Activated CD4-positive, alpha-beta T cell treated with anti-CD3 and anti-CD28 coated beads, Interleukin-2, amount 50 U/mL, for 48 hours (primary cell): Measurements from ENCODE around the gene TTC3.

Source experiments
- DNase-seq, 2 experiments: peaks; one replicate each; pipeline ENCODE4 v3.0.0-alpha.2; 2020

TTC3 gene

DNA sequence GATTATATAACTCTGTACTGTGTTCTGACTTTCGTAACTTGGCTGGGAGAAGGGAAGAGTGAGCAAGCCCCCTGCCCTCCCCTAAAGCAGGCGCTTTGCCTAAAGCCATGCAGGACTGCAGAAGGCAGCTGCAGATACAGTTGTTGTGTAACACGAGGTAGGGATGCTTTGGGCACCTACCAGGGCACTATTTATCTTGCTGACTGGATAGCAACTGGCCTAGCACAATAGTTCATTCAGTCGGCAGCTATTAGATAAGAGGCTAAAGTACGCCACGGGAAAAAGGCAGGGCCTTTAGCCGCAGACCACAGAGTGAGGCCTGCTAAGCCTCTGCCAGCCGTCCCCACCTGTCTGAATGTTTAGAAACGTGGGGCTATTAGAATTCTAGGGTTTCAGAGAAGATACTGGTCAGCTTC, 80.9 kb downstream of the TTC3 start:
- no peak for DNase-seq

DNA sequence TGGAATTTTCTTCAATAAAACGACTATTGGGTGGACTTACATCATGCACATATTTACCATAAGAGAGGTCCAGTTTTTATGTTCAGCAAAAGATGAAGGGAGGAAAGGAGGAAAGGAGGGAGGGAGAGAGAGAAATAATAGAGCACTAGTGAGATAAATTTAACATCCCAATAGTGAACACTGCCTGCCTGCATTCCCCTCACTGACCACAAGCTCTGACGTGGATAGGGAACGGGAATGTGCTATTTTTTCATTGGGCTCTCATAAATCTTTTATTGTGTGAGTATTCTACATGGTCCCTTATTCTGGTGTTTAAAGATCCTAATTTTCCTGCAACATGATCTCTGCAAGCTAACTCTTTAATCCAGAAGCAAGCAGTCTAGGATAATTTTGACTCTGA, 82.1 kb downstream of the TTC3 start:
- DNase-seq, result no peak

DNA sequence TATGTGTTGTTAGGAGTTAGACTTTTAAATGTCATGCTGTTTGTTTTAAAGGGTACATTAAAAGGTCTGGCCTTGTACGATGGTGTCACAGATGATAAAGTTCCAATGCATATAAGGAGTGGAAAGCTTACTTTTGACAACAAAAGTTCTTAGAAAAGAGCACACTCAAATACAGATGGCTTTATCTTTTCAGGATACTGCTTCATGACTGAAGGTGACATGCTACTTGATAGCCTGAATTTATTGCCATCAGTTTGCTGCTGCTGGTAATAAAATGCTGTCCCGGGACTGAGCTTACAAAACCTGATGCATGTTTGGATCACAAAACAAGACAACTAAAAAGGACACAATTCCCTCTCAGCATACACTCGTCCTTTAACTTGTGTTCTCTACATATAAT, 84.9 kb downstream of the TTC3 start:
- DNase-seq, result no peak

DNA sequence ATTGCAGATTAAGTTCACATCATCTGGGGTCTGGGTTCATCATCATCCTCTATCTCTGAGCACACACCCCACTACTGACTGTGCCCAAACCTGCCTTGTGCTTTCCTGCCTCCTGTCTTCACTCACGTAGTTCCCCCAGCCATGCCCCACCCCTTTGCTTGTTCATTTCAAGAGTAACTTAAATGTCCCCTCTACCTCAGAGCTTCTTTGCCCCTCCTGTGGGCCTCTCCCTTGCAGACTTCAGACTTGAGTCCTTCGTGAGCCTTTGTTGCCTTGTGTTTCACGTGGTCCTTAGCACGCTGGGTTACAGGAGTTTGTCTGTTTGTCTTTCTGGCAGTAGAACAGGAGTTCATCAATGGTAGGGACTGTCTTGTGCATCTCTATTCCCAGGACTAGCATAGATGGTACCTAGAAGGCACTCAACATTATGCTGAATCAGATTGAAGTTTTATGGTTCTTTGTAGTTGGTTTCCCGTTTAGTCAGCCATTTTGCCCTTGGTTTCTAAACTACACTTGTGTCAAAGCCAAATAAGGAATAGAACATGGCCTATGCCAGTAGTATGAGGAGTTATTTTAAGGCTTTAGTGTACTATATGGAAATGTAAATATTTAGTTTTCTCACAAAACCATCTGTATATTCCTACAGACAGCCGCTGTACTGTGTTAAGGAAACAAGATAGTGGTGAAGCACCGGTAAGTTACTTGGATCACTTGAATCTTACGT, 86.2 kb downstream of the TTC3 start:
- DNase-seq, result peak; percentile 36 to 39

DNA sequence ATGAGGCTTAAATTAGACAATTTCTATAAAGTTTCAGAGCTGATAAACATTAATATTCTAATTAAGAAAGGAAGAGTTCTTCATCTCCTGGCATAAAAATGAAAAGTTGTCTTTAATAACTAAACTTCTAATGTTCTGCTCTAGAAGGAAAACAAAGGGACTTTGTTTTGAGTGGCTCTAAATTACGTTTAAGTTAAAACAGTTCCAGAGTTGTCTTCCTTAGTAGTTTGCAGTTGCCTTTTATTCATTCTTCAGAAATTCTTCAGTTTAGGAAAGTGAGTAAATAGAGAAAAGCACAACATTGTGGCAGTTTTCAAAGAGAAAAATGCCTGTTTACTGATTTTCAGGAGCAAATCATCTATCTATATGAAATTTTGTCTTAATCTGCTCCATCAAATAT, 86.9 kb downstream of the TTC3 start:
- no peak for DNase-seq

DNA sequence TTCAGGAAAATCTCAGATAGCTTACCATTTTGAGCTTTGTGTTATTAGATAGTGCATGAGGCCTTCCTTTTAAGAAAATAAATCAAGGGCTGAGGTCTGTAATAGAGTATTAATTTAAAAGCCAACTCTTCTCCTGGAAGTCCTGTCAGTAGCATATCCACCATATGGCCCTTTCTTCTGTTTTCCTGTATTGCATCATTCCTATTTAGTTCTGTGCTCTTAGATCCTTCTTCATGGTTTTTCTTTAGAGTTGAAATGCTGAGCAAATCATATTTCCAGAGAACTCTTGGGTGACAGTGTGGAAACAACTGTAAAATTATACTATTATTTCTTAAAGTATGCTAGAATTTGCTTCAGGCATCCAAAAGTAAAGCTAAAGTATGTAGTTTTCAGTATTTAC, 91.7 kb downstream of the TTC3 start:
- DNase-seq, result no peak

DNA sequence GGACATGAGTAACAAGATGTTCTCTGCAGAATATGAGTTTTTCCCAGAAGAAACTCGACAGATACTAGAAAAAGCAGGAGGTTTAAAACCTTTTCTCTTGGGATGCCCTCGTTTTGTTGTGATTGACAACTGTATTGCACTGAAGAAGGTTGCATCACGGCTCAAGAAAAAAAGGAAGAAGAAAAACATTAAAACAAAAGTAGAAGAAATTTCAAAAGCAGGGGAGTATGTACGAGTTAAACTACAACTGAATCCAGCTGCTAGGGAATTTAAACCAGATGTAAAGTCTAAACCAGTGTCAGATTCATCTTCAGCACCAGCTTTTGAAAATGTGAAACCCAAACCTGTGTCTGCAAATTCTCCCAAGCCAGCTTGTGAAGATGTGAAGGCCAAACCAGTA, 92.5 kb downstream of the TTC3 start:
- no peak for DNase-seq

DNA sequence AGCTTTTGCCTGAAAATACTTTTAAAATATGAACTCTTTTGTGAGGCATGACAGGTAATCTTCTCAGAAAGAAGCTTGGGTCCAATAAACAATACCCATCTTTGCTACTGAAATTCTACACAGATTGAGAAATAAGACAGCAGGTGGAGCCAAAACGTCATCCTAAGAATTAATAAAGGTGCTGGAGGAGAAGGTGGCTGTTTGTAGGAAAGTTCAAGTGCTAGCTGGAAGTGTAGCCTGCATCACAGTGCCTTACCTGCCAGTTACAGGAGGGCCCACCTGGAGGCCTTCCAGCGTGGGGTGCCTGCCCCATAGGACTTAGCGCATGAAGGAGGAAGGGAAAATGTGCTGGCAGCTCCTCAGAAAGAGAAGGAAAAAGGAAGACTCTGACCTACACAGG, 93.7 kb downstream of the TTC3 start:
- DNase-seq, result no peak

DNA sequence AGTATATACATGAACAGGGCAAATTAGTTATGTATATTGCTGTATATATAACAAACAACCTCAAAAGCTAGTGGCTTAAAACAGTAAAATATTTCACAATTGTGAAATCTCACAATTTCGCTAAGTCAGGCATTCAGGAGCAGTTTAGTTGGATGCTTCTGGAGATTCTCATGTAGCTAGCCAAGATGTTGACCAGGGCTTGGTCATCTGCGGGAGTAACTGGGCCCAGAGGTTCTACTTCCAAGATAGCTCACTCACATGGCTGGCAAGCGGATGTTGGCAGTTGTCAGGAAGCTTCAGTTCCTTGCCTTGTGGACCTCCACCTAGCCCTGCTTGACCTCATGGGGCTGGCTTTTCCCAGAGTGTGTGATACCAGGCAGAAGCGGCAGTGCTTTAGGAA, 95.6 kb downstream of the TTC3 start:
- no peak for DNase-seq

DNA sequence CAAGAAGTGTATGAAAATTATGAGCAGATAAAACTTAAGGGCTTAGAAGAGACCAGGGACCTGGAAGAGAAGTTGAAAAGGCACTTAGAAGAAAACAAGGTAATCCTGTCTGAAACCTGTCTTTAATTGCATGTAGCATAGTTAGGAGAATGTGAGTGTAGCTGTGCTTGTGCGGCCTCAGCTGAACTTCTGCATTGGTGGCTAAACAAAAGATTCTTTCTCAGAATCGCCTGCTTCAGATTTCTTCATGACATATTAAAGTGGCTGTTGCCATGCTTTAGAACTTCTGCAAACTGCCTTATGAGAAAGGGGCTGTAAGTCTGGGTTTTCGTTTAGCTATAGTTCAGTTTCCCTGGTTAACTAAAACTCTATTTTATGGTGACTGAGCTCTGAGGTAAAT, 99.6 kb downstream of the TTC3 start:
- no peak for DNase-seq

DNA sequence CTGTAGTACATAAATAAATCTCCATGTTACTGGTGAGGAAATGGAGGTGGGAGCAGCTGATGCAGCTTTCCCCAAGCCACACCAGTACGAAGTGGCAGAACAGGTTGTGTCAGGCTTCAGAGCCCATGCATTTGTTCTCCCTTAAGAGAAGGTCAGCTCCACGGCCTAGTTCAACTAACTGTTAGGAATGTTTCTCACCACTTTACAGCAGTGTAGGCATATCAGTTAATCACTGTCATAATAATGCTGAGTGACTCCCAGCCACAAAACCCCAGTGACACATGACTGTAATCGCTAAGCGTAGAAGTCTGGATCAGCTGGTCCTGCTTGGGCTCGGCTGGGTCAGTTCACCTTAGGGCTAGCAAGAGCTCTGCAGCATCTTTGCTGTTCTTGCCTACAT, 103.7 kb downstream of the TTC3 start:
- DNase-seq, result no peak

DNA sequence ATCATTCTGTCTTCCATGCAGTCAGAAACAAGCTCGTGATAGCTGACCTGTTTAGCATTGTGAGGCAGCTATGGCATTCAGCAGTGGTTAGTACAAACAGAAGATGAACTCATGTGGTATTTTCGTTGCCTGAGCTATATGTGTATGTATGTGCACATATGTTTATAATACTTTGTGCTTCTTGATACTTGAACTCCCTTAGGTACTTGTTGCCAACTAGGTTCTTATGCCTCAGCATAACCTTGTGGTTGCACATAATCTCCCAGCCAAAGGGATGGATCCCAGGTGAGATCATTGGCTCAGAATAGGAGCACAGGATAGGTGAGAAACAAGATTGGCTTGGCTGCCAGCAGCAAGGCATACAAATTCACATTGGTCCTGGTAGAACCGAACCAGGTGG, 108.0 kb downstream of the TTC3 start:
- DNase-seq, result no peak

DNA sequence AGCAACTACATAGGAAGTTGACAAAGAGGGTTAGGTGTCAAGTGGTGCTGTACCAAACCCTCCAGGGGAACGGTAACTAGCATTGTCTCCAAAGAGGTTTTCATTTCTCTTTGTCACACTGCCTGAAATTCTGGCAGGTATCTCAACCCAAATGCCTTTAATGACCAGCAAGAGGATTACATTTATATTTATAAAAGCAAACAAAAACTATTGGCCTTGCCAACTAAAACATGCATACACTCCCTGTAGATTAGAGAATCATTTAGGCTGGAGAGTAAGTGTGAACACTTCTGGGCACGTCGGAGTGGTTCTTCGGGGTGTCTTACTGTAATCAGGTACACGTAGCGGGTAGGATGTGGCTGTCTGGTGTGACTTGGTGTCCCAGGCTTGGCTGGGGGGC, 109.2 kb downstream of the TTC3 start:
- DNase-seq, result no peak

DNA sequence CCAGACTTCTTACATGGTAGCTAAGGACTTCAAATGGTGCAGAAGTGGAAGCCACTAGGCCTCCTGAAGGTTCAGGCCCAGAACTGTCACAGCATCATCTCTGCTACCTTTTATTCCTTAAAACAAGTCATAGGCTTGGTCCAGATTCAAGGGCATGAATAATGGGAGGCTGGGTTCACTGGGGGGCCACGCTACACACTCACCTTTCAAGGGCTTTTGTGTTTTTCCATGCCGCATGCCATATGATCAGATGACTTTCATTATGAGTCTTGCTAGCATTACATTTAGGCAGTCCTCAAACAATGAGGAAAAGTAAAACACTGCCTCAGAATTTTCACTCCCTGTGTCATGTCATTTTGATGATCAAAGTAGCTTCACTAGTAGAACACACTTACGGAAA, 110.7 kb downstream of the TTC3 start:
- no peak for DNase-seq

DNA sequence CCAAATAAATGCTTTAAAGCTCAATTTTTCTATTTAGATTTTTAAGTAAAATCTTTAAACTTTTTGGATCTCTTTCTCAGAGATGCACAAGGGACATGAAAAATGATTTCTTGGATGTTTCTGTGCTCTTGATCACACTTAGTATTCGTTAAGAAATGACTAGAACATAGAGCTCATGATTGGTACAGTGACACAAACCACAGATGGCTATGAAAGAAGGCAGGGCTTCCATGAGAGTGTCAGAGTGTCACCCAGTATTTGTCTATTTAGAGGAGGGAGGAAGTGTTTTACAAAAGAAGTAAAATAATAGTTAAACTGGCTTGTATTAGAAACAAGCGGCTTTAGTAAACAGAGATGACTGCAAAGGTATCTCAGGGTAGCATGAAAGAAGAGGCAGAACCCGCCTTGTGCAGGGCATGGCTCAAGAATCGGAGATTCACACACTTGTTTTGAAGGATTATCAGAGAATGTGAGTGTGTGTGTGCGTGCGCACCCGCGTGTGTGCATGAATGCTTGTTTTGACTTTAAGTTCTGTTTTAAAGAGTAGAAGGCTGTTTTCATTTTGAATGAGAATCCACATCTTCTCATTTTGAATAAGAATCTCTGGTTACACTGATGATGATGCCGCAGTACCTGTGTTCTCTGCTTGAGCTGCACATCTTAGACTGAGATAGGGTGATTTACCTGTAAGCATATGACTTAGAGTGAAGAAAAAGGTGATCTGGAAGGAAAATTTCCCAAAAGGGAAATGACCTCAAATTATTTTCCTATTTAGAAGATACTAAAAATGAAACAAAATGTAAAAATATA, 111.9 kb downstream of the TTC3 start:
- DNase-seq, result no peak

DNA sequence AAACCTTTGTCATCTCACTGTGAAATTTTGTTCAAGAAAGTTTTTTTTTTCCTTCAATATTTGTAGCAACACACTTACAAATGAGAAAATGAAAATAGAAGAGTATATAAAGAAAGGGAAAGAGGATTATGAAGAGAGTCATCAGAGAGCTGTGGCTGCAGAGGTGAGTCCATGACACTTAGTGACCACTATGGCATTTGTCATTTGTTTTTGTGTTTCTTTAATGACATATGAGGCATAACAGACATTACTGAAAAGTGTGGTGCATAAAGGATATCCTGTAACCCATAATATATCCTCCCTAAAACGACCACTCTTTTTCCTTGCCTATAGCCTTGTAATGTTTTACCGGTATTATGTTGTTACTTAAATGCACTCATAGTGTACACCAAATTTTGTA, 113.9 kb downstream of the TTC3 start:
- DNase-seq, result no peak

DNA sequence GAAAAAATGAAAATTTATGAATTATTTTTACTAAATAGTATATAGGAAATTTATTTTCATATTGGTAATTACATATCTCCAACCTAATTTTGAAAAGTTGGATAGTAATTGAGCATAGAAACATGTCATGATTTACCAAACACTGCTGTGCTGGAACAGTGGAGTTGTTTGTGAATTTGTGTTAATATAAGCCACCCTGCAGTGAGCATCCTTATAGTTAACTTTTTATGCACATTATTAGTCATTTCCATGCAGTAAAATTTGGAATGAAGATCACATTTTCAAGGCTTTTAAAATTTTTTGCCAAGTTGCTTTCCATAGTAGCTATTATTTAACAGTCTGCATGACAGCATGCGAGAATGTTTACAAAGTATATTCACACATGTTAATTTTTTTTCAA, 115.8 kb downstream of the TTC3 start:
- DNase-seq, result no peak

DNA sequence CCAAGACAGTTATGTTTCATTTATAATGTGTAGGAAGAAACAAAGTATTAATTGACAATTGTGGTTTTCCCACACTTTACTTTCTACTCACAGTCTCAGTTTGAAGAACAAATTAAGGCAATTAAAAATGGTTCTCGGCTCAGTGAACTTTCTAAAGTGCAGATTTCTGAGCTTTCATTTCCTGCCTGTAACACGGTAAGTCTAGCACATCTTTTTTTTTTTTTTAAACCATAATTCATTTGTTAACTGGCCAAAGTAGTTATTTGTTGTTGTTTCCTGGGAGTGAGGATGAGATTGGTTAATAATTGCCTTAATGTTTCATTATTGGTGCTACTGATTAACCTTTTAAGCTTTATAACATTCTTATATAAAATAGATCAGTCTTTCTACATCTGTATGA, 119.0 kb downstream of the TTC3 start:
- no peak for DNase-seq

DNA sequence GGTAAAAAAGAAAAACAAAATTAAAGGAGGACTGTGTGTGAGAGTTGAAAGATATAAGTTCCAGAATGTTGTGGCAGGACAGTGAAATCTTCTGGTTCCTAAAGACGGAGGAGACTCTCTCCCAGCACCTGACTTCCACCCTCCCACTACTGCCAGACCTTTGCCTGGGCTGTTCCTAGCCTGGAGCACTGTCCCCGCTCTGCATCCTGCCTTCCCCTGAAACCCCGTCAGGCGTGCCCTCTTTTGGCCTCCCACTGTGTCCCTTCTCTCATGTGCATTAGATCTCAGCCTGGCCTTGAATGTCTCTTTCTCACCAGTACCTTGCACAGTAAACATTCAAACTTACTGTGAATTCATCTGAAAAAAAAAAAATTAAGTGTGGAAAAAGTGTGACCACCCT, 120.0 kb downstream of the TTC3 start:
- no peak for DNase-seq

DNA sequence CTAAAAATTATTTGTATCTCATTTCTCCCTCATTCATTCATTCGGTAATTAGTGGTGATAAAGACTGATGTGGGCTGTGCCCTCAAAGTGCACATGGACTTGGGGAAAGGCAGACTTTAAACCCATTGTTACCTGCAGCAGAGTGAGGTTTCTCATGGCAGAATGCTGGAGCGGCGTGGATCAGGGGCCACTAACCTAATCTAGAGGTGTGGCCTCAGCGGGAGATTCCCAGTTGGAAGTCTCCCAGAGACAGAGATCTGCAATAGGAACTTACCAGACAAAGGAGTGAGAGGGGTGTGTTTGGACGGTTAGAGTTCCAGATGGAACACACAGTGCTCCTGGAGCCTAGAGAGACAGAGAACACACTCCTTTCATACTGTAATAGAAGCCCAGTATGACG, 120.6 kb downstream of the TTC3 start:
- no peak for DNase-seq

DNA sequence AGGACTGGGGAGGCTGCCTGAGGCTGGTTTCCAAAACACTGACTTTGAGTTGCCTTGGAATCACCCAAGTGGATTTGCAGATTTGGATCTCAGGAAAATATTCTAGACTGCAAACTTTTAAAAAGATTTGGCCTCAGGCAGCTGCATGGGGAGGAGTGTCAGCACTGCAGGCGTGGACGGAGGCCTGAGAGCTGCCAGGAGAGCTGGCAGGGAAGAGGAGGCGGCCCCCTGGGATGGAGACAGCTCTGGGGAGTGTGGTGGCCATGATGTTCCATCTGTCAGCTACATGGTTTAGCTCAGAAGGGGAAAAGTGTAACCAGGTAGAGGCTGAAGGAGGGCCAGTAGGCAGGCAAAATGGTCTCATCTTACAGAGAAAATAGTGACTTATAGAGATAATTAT, 122.0 kb downstream of the TTC3 start:
- DNase-seq, result no peak

DNA sequence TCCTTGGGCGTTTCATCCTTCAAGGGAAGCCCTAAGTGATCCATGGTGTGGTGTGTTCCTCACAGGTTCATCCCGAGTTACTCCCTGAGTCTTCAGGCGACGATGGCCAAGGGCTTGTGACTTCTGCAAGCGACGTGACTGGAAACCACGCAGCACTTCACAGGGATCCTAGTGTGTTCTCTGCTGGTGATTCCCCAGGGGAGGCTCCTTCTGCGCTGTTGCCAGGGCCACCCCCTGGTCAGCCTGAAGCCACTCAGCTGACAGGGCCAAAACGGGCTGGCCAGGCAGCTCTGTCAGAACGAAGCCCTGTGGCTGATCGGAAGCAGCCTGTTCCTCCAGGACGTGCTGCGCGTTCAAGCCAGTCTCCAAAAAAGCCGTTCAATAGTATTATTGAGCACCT, 122.6 kb downstream of the TTC3 start:
- DNase-seq, result no peak

DNA sequence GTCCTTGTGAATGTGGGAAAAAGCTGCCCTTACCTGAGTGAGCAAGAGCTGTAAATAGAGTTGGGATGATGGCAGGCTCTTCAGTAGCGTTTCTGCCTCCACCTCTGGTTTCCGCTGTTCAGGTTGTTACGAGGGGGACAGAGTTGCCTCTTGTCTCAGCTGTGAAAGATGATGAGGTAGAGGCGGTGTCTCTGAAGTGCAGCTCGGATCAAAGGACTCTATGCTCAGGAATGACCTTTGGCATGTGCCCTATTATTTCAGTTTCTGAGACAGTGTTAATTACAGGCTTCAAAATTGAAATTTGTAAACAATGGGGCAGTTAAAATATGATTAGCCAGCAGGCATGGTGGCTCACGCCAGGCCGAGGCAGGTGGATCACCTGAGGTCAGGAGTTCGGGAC, 123.8 kb downstream of the TTC3 start:
- DNase-seq, result no peak

DNA sequence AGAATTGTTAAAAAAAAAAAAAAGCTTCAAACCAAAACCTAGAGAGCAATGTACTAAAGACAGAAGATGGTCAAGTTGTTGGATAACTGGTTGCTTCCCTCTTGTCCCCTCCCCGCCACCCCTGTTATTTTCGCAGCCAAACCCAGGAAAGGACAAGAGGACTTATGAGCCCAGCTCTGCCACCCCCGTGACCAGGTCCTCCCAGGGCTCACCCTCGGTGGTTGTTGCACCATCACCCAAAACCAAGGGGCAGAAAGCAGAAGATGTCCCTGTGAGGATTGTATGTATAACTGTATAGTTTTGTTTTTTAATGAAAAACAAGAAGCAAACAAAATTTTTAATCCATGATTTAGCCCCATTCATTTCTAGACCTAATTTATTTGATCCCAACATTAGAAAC, 124.7 kb downstream of the TTC3 start:
- DNase-seq, result no peak
